HG03520 (cell line): ENCODE results near the gene BEST2.

Source experiments
- ATAC-seq: cut with Tn5 transposase; IDR thresholded peaks from one replicate; pipeline ENCODE4 v1.9.1; 2021; ENCODE audit warnings: mild to moderate bottlenecking, moderate library complexity; ENCODE audit not compliant: unreplicated experiment

The BEST2 gene

DNA sequence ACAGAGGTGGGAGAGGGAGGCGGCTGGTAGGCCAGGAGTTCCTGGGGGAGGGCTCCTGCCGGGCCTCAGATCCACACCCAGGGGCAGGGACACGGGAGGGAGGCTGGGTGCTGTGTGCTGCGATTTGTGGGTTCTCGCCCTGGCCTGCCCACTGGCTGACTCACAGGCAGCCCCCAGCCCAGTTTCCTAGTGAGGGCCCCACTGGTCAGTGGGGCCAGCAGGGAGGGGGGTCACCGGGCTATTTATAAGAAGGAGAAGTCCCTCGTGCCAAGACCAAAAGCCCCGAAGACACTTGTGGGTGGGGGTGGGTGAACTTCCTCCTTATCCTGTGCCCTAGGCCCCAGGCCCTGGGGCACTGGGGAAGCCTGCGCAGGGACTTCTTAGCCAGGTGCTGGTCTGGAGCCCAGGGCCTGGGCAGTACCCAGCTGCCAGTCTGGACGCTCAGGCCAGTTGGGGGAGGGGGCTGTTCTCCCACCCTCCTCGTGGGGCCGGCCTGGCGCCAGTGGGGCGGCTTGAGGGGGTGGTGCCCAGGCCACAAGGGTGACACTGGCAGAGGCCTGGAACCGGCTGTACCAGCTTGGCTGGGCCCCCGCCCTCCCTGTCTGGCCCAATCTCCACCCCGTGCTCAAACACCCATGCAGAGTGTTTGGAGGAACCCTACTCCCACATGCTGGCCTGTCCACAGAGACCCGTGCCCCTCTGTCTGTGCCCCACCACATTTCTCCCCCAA lies 34.7 kb downstream of the BEST2 start:
- ATAC-seq: no peak

DNA sequence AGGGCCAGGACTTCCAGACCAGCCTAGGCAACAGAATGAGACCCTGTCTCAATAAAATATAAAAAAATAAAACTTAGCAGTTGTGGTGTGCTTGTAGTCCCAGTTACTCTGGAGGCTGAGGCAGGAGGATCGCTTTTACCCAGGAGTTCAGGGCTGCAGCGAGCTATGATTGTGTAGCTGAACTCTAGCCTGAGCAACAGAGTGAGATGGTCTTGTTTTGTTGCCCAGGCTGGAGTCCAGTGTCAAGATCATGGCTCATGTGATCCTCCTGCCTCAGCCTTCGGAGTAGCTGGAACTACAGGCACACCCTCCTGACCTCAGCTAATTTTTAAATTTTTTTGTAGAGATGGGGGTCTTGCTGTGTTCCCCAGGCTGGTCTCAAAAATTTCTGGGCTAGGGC lies 35.4 kb downstream of the BEST2 start:
- no peak for ATAC-seq

DNA sequence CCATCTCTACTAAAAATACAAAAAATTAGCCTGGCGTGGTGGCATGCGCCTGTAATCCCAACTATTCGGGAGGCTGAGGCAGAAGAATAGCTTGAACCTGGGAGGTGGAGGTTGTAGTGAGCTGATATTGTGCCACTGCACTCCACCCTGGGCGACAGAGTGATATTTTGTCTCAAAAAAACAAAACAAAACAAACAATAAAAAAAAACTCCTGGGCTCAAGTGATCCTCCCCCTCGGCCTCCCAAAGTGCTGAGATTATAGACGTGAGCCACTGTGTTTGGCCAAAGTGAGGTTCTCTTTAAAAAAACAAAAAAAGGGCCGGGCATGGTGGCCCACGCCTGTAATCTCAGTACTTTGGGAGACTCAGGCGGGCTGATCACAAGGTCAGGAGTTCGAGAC lies 35.9 kb downstream of the BEST2 start:
- ATAC-seq: no peak

DNA sequence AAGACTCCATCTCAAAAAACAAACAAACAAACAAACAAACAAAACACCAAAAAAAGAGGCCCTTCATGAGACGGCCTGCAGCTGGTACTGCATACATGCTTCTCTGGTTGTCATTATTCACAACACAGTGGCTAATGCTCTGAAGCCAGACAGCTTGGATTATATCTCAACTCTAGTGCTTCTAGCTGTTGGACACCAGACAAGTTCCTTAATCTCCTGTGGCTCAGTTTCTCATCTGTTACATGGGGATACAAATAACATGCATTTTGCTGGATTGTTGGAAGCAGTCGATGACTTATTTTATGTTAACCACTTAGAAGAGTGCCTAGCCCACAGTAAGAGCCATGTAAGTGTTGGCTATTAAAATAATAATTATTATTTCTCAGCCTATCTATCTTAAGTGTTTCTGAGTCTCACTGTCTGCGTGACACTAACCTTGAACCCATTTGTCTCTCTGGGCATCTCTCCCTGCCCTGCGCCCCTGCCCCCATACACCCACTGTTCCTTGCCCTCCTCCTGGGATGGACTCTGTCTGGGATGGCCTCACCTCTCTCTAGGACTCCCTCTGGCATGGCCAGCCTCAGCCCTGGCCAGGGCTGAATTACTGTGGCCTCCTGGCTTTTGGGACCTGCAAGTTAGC lies 36.6 kb downstream of the BEST2 start:
- no peak for ATAC-seq

DNA sequence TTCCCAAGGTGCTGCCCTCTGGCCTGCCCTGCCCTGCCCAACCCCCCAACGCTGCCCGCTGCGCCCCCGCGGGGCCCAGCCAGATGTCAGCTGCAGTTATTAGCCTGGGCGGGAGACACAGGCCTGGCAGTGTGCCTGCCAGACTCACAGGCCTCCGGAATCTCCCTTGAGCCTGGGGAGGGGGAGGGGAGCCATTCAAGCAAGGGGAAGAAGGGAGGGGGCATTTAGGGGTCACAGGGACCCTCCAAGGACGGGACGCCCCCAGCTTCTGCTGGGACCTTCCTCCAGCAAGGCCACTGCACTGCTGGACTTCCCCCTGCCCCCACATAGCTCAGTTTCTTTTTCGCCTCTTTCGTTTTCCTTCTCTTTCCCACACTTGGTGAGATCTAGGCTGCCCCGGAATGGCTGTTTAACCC lies 37.1 kb downstream of the BEST2 start:
- no peak for ATAC-seq

DNA sequence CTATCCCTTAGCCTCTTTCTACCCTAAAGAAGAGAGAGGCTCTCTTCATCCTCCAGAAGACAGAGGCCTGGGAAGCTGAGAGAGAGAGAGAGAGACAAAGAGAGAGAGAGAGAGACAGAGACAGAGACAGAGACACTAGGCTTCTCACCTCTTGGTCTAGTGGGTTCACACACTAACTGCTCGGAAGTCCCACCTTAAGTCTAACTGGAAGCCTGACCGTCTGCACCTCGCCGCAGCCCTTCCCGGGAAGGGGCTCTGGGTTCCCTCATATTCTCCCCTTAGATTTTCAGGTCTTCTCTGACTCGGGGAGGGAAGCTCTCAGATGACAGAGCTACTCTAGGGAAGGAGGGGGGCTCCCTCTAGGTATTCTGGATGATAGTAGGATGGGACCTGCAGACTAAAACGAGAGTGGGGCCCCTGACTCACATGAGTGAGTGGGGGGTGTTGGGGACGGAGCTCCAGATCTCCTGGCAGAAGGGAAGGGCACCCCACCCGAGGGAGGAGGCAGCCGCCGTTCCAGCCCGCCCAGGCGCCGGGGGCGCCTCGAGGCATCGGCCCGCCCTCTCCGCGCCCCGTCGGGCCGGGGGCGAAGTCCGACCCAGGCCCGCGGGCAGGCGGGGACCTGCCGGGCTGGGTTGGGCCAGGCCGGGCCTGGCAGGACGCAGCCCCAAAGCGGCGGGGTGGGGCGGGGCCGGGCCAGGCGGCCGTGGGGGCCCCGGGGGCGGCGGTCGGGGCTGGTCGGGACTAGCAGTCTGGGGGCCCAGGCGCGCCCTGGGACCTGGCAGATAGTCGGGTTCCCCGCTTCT lies 37.7 kb downstream of the BEST2 start:
- ATAC-seq: no peak

DNA sequence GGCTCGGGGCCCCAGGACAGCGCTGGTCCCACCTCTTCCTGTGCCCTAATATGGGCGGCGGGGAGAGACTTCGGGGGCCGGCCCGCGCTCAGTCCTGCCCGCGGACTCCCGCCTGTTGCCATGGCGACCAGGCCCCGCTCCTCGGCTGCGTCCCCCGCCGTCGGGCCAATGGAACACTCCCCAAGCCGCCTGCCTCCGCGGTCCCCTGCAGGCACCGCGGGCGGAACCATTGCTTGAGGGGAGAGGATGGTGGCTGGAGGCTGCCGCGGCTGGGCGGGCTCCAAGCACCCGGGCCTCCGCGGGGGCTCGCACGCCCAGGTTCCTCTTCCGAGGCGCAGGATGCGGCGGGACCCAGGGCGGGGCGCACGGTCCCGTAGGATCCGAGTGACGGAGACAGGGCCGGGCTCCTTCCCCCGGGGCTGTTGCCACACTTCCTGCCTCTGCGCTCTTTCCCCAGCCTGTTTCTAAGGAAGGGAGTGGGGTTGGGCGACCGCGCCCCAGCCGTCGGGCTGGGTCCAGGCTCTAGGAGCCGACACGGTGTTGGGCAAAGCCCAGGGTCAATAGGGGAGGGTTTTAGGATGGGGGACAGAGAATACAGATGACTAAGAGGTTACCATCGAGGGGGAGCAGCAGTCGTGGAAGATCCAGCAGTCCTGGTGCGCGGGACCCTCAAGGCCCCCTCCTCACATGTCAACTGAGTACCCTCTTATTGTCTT lies 38.5 kb downstream of the BEST2 start:
- ATAC-seq: peak; percentile 39

DNA sequence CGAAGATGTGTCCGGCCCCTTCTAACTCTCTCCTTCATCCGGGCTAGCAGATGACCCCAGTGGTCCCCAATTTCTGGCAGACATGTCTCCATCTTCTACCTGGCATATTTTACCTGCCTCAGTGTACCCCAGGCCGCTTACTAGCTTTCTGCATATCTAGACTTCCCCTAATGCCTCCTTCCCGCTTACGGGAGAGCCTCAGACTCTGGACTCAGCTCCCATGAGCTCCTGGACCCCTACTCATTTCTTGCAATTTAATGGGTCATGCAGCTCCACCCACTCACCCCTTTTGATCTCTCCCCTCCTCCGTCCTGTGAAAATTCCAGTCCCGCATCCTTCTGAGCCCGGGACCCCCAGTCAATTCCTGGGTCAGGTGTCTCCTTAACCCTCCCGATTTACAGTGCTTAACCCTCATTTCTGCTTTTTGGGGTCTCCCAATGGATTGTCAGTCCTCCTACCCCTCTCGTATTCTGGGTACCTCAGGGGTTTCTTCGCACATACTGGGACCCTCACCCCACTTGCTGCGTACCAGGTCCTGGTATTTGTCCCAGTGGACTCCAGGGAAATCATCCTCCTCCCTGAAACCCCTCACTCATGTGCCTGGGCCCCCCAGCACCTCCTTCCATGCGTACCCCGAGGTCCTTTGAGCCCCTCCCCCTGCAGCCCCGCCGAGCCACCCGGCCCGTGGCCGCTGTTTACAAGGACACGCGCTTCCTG lies 39.2 kb downstream of the BEST2 start:
- ATAC-seq: no peak

DNA sequence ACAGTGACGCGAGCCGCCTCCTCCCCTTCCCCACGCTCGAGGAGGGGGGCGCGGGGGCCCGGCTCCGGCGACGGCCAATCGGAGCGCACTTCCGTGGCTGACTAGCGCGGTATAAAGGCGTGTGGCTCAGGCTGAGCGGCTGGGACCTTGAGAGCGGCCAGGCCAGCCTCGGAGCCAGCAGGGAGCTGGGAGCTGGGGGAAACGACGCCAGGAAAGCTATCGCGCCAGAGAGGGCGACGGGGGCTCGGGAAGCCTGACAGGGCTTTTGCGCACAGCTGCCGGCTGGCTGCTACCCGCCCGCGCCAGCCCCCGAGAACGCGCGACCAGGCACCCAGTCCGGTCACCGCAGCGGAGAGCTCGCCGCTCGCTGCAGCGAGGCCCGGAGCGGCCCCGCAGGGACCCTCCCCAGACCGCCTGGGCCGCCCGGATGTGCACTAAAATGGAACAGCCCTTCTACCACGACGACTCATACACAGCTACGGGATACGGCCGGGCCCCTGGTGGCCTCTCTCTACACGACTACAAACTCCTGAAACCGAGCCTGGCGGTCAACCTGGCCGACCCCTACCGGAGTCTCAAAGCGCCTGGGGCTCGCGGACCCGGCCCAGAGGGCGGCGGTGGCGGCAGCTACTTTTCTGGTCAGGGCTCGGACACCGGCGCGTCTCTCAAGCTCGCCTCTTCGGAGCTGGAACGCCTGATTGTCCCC lies 39.9 kb downstream of the BEST2 start, which contains the start of gene JUNB:
Gene JUNB (plus strand): TSS at position 142 of the 706 bp plus-strand sequence. CDS start 286 bp downstream, at position 428.
- peak; percentile 29 for ATAC-seq

DNA sequence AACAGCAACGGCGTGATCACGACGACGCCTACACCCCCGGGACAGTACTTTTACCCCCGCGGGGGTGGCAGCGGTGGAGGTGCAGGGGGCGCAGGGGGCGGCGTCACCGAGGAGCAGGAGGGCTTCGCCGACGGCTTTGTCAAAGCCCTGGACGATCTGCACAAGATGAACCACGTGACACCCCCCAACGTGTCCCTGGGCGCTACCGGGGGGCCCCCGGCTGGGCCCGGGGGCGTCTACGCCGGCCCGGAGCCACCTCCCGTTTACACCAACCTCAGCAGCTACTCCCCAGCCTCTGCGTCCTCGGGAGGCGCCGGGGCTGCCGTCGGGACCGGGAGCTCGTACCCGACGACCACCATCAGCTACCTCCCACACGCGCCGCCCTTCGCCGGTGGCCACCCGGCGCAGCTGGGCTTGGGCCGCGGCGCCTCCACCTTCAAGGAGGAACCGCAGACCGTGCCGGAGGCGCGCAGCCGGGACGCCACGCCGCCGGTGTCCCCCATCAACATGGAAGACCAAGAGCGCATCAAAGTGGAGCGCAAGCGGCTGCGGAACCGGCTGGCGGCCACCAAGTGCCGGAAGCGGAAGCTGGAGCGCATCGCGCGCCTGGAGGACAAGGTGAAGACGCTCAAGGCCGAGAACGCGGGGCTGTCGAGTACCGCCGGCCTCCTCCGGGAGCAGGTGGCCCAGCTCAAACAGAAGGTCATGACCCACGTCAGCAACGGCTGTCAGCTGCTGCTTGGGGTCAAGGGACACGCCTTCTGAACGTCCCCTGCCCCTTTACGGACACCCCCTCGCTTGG lies 40.7 kb downstream of the BEST2 start:
- no peak for ATAC-seq

DNA sequence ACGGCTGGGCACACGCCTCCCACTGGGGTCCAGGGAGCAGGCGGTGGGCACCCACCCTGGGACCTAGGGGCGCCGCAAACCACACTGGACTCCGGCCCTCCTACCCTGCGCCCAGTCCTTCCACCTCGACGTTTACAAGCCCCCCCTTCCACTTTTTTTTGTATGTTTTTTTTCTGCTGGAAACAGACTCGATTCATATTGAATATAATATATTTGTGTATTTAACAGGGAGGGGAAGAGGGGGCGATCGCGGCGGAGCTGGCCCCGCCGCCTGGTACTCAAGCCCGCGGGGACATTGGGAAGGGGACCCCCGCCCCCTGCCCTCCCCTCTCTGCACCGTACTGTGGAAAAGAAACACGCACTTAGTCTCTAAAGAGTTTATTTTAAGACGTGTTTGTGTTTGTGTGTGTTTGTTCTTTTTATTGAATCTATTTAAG lies 41.3 kb downstream of the BEST2 start:
- no peak for ATAC-seq

DNA sequence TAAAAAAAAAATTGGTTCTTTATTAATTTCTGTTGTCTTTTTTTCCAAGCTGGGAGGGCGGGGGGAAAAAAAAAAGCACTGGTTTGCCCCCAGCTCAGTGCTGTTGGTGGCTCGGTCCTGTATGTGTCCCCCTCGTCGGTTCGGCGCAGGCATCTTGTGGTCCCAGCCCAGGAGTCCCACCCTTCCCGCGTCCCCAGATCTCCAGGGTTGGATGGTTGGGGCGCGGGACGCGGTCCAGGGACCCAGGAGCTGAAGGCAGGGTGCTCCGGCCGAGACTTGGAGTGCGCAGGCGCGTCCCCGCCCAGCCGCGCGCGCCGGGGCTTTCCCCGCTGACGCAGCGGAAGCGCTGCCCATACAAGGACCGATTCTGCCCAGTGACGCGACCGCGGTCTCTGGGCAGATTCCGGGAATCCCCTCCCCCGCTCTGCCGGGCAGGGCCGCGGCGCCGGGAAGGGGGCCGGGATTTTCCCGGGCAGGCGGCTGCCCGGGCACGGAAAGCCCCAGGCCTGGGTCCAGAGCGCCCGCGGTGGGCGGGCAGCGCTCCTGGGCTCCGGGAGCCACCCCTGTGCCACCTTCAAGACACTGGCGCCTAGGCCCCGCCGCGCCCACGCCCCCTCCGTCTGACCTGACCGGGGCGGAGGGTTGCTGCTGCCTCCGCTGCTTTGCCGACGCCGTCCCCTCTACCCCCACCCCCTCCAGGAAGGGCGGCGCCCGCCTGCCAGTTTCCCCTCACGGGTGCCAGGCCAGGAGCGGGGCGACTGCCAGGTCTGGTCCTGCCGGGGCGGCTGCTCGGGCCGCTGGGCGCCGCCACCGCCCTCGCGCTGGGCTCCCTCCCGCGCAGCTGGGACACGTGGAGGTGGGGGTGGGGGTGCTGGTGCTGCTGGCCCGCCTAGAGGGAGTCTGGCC lies 42.0 kb downstream of the BEST2 start:
- ATAC-seq: peak; percentile 17

DNA sequence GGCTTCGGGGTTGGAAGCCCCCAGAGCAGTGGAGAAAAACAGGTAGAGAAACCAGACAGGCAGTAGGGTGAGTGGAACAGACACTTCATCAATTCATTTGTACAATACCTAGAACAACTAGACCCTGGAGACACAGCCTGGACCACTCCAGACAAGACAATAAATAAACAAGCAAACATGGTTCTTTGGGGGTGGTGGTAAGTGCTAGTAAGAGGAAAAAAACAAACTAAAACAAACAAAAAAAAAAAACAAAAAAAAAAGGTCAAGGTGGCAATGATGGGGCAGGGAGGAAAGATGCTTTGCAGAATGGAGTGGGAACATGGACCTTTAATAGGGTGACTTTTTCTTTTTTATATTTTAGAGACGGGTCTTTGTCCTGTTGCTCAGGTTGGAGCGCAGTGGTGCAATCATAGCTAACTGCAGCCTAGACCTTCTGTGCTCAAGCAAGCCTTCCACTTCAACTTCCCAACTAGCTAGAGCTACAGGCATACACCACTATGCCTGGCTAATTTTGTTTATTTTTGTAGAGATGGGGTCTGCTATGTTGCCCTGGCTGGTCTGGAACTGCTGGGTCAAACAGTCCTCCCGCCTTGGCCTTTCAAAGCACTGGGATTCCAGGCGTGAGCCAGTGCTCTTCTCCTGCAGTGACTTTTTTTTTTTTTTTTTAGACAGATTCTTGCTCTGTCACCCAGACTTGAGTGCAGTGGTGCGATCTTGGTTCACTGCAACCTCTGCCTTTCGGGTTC lies 42.8 kb downstream of the BEST2 start:
- no peak for ATAC-seq

DNA sequence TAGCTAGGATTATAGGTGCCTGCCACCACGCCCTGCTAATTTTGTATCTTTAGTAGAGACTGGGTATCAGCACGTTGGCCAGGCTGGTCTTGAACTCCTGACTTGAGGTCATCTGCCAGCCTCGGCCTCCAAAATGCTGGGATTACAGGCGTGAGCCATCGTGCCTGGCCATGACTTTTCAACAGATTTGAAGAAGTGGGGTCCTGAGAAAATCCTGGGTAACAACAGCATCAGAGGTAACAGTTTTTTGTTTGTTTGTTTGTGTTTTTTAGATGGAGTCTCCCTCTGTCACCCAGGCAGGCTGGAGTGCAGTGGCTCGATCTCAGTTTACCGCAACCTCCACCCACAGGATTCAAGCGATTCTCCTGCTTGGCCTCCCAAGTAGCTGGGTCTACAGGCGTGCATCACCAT lies 43.4 kb downstream of the BEST2 start:
- ATAC-seq: no peak

DNA sequence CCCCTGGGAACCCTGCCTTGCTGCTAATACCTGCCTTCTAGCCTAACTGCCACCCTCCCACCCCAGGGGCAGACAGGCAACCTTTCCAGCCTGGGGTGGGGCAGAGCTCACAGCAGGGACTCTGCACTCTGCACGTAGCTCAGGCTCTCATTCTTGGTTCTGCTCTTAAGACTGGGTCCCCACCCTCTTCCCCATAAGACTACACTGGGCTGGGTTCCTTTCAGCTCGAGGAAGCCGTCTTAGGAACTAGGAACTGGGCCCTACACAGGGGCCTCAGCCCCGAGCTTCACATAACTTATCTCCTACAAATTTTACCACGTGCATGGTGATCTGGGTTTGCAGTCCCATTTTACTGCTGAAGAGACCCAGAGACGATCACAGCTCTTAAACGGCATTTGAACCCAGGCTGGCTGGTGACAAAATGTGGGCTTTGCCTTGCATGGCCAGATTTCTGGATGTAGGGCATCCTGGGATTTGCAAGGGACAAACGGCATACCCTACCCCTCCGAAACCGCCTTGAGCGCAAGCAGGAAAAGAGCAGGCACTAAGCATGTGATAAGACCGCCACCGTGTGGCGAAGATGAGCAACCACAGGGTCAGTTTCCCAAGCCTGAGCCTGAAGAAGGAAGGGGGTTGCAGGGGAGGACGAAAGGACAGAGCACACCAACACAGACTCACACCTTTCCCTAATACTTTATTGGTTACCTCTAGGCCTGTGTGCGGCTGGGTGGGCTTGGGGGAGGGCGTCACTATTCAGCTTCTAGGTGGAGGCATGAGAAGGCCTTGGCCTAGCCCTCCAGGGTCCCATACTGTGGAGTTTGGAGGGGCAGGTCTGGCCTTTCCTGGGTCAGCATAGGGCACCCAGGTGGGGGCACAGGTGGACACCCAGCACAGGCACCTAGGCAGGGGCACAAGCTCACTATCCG lies 44.8 kb downstream of the BEST2 start:
- ATAC-seq: no peak

DNA sequence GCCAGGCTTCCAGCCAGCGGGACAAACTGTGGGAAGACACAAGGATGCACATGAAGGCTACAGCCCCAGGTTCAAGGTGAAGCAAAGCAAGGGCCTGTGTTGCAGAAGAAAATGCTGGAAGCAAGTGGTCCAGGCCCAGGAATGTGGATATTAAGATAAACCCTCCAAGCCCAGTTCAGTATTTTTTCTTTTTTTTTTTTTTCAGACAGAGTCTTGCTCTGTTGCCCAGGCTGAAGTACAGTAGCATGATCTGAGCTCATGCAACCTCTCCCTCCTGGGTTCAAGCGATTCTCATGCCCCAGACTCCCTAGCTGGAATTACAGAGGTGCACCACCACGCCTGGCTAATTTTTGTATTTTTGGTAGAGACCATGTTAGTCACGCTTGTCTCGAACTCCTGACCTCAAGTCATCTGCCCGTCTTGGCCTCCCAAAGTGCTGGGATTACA lies 45.6 kb downstream of the BEST2 start:
- ATAC-seq: no peak
